Skeletal muscle cell (primary cell): ENCODE measurements around the gene BAD.

ENCODE experiments used
- DNase-seq: peaks from one replicate; pipeline ENCODE4 v3.0.0-alpha.2; 2010; ENCODE audit warnings: low read depth
- H3K4me3 ChIP-seq: 2 replicates; pipeline ENCODE4 v1.5.1; 2011; ENCODE audit warnings: low read depth, mild to moderate bottlenecking, control low read depth, low read length, moderate library complexity

The BAD gene

GRCh38 chr11:64263021-64263946 lies 21.2 kb downstream of the BAD start:
- DNase-seq: no peak

DNA sequence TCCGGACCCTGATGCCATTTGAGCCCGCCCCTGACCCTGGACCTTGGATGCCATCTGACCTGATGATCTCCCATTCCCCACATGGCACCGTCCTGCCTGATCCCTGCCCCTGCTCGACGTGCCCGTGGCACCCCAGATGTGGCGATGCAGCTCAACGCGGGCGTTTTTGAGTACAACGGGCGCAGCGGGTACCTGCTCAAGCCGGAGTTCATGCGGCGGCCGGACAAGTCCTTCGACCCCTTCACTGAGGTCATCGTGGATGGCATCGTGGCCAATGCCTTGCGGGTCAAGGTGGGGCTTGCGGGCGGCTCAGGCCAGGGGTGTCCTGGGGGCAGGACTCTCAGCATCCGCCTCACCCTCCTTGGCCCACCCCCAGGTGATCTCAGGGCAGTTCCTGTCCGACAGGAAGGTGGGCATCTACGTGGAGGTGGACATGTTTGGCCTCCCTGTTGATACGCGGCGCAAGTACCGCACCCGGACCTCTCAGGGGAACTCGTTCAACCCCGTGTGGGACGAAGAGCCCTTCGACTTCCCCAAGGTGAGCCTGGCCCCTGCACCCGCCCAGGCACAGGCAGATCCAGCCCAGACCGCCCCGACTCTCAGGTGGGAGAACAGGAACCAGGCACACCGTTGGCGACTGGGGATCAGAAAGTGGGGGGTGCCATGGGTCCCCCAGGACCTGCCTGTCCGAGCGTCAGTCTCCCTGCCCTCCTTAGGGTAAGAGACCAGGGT lies 22.0 kb downstream of the BAD start:
- no peak for DNase-seq
- H3K4me3 ChIP-seq: no peak overlapping the region

More at GRCh38 chr11:64263021-64263946, 21.2 kb downstream of the BAD start:
- H3K4me3 ChIP-seq: no peak overlapping the region

DNA sequence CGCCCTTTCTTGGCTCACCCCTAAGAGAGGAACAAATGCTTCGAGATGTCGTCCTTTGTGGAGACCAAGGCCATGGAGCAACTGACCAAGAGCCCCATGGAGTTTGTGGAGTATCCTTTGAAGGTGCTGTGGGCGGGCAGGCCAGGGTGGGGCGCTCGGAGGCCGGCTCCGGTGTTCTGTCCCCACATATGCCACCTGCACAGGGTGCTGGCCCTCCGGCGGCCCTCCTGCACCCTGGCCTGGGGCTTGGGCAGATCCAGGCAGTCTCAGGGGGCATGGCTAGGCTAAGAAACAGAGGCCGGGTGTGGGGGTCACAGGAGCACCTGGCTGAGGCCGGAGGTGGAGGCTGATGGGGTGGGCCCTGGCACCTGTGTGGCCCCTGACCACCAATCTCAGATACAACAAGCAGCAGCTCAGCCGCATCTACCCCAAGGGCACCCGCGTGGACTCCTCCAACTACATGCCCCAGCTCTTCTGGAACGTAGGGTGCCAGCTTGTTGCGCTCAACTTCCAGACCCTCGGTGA lies 22.8 kb downstream of the BAD start:
- no peak for DNase-seq
- H3K4me3 ChIP-seq: no peak overlapping the region

DNA sequence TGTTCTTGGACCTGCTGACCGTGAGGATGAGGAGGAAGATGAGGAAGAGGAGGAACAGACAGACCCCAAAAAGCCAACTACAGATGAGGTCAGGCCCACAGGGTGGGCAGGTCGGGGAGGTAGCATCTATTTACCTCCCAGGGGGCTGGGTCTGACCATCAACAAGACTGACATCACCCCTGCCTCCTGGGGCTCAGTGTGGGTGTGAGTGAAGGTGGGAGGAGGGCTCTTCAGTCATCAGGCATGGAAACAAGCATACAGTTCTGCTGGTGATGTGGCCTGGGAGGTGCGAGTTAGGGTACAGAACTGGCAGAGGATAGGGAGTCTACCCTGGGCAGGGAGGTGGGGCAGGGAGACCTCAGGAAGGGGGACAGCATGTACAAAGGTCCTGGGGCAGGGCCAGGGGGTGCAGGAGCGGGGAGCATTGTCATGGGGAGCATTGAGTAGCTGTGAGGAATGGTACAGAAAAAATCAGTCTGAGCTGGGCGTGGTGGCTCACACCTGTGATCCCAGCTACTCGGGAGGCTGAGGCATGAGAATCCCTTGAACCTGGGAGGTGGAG lies 24.2 kb downstream of the BAD start:
- DNase-seq: no peak
- H3K4me3 ChIP-seq: no peak overlapping the region

GRCh38 chr11:64259533-64260067 lies 24.9 kb downstream of the BAD start:
- DNase-seq: no peak
- no peak overlapping the region for H3K4me3 ChIP-seq

DNA sequence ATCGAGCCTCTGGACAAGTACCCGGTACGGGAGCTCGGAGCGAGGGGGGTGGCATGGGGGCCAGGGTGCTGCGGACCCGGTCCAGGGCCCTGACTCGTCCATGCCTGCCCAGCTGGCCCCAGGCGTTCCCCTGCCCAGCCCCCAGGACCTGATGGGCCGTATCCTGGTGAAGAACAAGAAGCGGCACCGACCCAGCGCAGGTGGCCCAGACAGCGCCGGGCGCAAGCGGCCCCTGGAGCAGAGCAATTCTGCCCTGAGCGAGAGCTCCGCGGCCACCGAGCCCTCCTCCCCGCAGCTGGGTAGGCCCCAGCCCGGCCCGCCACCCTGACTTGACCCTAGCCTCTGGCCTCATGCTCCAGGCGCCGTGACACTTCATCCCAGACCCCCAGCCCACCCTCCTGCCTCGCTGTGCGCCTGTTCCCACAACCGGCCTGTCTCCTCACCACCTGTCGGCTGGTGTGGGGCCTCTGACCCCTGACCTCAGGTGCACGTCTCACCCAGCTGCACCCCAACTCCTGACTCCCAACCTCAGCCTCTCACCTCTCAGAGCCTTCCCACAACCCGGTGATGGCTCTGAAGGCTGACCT lies 25.4 kb downstream of the BAD start:
- no peak overlapping the region for H3K4me3 ChIP-seq
- no peak for DNase-seq

DNA sequence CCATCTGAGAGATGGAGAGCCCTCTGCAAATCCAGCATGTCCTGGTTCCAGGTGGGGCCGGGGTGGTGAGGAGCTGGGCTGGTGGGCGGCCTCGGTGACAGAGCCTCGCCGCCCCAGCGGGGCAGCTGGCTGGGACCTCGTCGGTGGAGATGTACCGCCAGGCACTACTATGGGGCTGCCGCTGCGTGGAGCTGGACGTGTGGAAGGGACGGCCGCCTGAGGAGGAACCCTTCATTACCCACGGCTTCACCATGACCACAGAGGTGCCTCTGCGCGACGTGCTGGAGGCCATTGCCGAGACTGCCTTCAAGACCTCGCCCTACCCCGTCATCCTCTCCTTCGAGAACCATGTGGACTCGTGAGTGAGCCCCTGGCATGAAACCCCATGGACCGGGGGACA lies 26.1 kb downstream of the BAD start:
- no peak overlapping the region for H3K4me3 ChIP-seq
- no peak for DNase-seq

- DNase-seq: no peak
- no peak overlapping the region for H3K4me3 ChIP-seq
Measured at GRCh38 chr11:64256300-64256699, 28.2 kb downstream of the BAD start.

DNA sequence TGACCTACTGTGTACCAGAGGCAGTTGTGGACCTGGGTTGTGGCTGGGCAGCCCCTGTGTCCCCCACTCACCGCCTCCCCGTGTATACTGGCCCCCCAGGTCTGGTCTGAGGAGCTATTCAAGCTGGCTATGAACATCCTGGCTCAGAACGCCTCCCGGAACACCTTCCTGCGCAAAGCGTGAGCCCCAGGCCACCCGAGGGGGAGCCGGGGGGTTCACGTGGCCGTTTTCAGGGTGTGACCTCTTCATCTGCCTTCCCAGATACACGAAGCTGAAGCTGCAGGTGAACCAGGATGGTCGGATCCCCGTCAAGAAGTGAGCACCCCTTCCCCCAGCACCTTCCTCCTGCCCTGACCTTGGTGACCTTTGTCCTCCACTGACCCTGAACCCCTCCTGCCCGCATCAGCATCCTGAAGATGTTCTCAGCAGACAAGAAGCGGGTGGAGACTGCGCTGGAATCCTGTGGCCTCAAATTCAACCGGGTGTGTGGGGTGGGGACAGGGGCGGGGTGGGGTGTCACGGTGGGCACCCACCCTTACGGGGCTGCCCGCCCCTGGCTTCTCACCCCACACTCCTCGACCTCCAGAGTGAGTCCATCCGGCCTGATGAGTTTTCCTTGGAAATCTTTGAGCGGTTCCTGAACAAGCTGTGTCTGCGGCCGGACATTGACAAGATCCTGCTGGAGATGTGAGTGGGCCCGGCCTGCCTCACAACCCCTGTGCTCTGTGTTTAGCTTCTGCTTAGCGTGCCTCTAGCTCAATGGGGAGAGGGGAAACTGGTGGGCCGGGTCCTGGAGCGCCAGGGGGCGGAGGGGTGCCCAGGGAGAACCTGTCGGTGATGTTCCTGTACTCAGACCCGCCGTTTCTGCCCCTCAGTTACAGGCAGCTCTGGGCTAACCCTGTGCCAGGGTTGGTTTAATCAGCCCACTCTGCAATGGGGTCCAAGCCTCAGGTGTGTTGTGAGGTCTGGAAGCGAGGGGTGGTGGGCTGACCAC lies 29.0 kb downstream of the BAD start:
- no peak overlapping the region for H3K4me3 ChIP-seq
- DNase-seq: no peak

- no peak overlapping the region for H3K4me3 ChIP-seq
- DNase-seq: no peak
Measured at GRCh38 chr11:64254326-64254725, 30.1 kb downstream of the BAD start.

DNA sequence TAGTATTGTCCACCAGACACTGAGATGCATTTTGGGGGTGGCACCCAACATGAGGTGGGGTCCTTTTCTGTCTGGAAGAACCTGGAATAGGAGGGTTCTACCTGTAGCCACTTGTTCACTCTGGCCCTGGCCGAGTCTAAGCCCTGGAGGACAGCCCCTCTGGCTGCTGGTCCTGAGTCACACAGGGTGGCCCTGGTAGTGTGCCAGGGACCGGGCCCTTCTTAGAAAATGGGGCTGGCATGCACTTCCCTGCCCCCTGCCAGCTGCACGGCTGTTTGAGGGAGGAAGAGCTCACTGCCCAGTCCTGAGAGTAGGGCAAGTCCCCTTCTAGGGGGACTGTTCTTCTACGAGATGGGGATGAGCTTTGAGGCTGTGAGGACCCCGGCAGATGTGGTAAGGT lies 31.0 kb downstream of the BAD start:
- H3K4me3 ChIP-seq: no peak overlapping the region
- DNase-seq: no peak

DNA sequence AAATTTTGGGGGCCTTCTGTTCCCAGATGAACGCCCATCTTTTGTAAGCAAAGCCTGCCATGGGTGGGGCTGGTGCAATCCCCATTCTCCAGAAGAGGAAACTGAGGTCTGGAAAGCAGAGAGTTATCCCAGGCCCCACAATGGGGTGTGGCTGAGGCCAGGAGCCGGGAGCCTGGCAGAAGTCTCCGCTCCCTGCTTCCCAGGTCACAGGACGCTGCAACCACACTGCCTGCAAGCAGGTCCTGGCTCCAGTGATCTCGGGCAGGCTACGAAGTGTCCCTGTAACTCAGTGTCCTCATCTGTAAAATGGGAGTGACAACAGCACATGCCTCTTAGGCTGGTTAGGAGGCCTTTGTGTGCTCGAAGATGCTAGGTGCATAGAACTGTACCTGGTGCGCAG lies 31.4 kb downstream of the BAD start:
- H3K4me3 ChIP-seq: peak overlapping the region; percentile 76

GRCh38 chr11:64252003-64252872 lies 32.2 kb downstream of the BAD start:
- no peak for DNase-seq
- peak overlapping the region; percentile 76 for H3K4me3 ChIP-seq

More for the DNA sequence above, 31.4 kb downstream of the BAD start:
- no peak for DNase-seq

DNA sequence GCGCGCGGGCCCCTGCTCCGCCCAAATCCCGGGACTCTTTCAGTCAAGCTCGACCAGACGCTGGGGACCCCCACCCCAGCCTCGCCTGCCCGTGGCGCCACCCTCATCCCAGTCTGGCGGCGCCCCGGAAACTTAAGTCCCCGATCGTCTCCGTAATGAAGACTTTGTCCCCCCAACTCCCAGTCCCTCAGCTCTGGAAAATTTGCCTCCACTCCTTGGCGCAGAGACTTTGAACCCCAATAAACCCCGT lies 32.8 kb downstream of the BAD start:
- H3K4me3 ChIP-seq: peak overlapping the region; percentile 76
- DNase-seq: no peak

GRCh38 chr11:64251016-64251752 lies 33.3 kb downstream of the BAD start, which contains the start of gene PLCB3:
Gene PLCB3 (plus strand): TSS chr11:64251530. CDS start chr11:64251650, 120 bp downstream.
- no peak for DNase-seq

DNA sequence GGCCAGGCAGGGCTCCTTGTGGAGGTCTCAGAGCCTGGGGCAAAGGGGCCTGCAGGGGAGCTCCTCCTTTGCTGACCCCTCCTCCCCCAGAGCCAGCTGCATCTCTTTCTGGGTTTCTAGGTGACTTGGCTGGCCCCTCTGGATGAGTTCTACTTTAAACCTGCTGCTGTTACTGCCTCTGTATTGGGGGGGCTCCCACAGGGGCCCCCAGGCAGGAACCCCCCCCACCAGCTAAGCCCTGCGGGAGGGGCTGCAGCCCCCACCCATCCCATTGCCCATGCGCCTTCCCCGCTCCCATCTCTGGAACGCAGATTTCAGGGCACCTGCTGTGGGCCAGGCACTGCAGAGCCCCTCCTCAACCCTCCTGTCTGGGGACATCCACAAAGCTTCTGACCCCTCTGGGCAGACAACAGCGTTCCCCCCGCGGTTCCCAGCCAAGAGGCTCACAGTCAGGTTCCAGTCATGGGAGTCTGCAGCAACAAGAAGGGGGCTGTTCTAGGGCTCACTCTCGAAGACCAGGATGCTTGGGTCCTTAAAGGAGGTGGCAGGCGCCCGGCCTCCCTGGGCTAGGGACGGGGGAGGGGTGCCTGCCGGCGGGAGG lies 34.0 kb downstream of the BAD start:
- H3K4me3 ChIP-seq: peak overlapping the region; percentile 76
- DNase-seq: no peak

More at GRCh38 chr11:64251016-64251752, 33.3 kb downstream of the BAD start, which contains the start of gene PLCB3:
- H3K4me3 ChIP-seq: peak within 1 kb of the TSS; percentile 76
